GM21786 (cell line): ENCODE data around the gene GBP5.

Experiments used
- ATAC-seq: cut with Tn5 transposase; IDR thresholded peaks from one replicate; pipeline ENCODE4 v1.9.1; 2021; ENCODE audit not compliant: unreplicated experiment

The GBP5 gene

GRCh38 chr1:89272269-89273041, at the start of gene GBP5:
Gene GBP5, minus strand, starts transcription at chr1:89272860. Its CDS starts 3,305 bp downstream, at chr1:89269555.
- ATAC-seq = peak; percentile 72

- ATAC-seq = no peak
Observed at GRCh38 chr1:89322402-89322801, 49.7 kb upstream of the GBP5 start.

GRCh38 chr1:89312572-89312971, 39.9 kb upstream of the GBP5 start:
- ATAC-seq = no peak

GRCh38 chr1:89311757-89312156, 39.1 kb upstream of the GBP5 start:
- ATAC-seq = no peak

- ATAC-seq = peak; percentile 12
Observed at GRCh38 chr1:89310976-89311375, 38.3 kb upstream of the GBP5 start.

GRCh38 chr1:89310505-89310904, 37.8 kb upstream of the GBP5 start:
- peak; percentile 91 for ATAC-seq

GRCh38 chr1:89309828-89310227, 37.2 kb upstream of the GBP5 start:
- ATAC-seq = no peak

- ATAC-seq = no peak
Observed at GRCh38 chr1:89306273-89306672, 33.6 kb upstream of the GBP5 start.

GRCh38 chr1:89305493-89305892, 32.8 kb upstream of the GBP5 start:
- no peak for ATAC-seq

- ATAC-seq = no peak
Observed at GRCh38 chr1:89304572-89305230, 32.0 kb upstream of the GBP5 start.

- no peak for ATAC-seq
Observed at GRCh38 chr1:89302697-89303332, 30.2 kb upstream of the GBP5 start.

- ATAC-seq = peak; percentile 96
Observed at GRCh38 chr1:89299739-89300463, 27.2 kb upstream of the GBP5 start.

- no peak for ATAC-seq
Observed at GRCh38 chr1:89298461-89298860, 25.8 kb upstream of the GBP5 start.

- no peak for ATAC-seq
Observed at GRCh38 chr1:89295187-89295586, 22.5 kb upstream of the GBP5 start.

- no peak for ATAC-seq
Observed at GRCh38 chr1:89291276-89291675, 18.6 kb upstream of the GBP5 start.

GRCh38 chr1:89288051-89288340, 15.3 kb upstream of the GBP5 start:
- ATAC-seq = no peak

- ATAC-seq = peak; percentile 21
Observed at GRCh38 chr1:89287181-89288050, 14.8 kb upstream of the GBP5 start.

GRCh38 chr1:89286549-89287180, 14.0 kb upstream of the GBP5 start:
- peak; percentile 95 for ATAC-seq

- no peak for ATAC-seq
Observed at GRCh38 chr1:89285745-89286380, 13.2 kb upstream of the GBP5 start.
